IMR-90 (cell line): ENCODE results near the gene CDCA4. TPM values are rescaled to one million over a fixed set of nuclear protein-coding genes. Genes with fewer than 3 reads are reported as not detected.

Experiments used
- ATAC-seq: fragments of 200-7000 bp; cut with Tn5 transposase; 2 replicates; pipeline ENCODE4 v1.9.1; 2020; ENCODE audit warnings: low read depth, mild to moderate bottlenecking, moderate library complexity
- BruUV-seq: library from RNA; stranded (reverse); fragments of 400-500 nt; replicated peaks from 2 replicates; lab custom pipeline; 2021; lab: Mats Ljungman, UMichigan
- CTCF ChIA-PET: fragments of 300-600 bp; formaldehyde crosslinking; extraction: SDS; loops from one replicate; lab custom pipeline; 2021; ENCODE audit warnings: antibody characterized with exemption; lab: Yijun Ruan, JAX
- POLR2A ChIA-PET: fragments of 300-600 bp; sonication (Branson Sonifier 250); formaldehyde crosslinking; loops from one replicate; lab custom pipeline; 2022; ENCODE audit warnings: antibody characterized with exemption; ENCODE audit not compliant: unreplicated experiment; lab: Charles Lee
- DNase-seq: peaks from one replicate; pipeline ENCODE4 v3.0.0; 2013
- H2AFZ ChIP-seq: replicated peaks from 2 replicates; pipeline ENCODE3; 2013; ENCODE audit warnings: low read length, mild to moderate bottlenecking; ENCODE audit not compliant: poor library complexity
- H2AK5ac ChIP-seq: 2 replicates; pipeline ENCODE4 v1.6.1; 2013; ENCODE audit warnings: low read depth, low read length, inconsistent platforms
- H2AK9ac ChIP-seq: replicated peaks from 2 replicates; pipeline ENCODE3; 2013; ENCODE audit warnings: mild to moderate bottlenecking, low read depth, low read length, moderate library complexity; ENCODE audit not compliant: poor library complexity
- H2BK120ac ChIP-seq: 2 replicates; pipeline ENCODE4 v1.6.1; 2013; ENCODE audit warnings: low read depth, low read length, inconsistent platforms
- H2BK15ac ChIP-seq: 3 replicates; pipeline ENCODE4 v1.6.1; 2013; ENCODE audit warnings: low read depth, low read length, inconsistent platforms
- H2BK20ac ChIP-seq: 2 replicates; pipeline ENCODE4 v1.6.1; 2013; ENCODE audit warnings: low read depth, mild to moderate bottlenecking, inconsistent platforms, low read length, moderate library complexity
- H2BK5ac ChIP-seq: 2 replicates; pipeline ENCODE4 v1.6.1; 2013; ENCODE audit warnings: mild to moderate bottlenecking, low read depth, low read length, inconsistent platforms; ENCODE audit not compliant: poor library complexity, severe bottlenecking
- H3K14ac ChIP-seq: replicated peaks from 2 replicates; pipeline ENCODE4 v1.6.1; 2013; ENCODE audit warnings: low read depth, low read length, inconsistent platforms
- H3K18ac ChIP-seq: 2 replicates; pipeline ENCODE4 v1.6.1; 2013; ENCODE audit warnings: low read depth, low read length, control low read depth
- H3K23ac ChIP-seq: 2 replicates; pipeline ENCODE4 v1.6.1; 2013; ENCODE audit warnings: low read depth, low read length, inconsistent platforms
- H3K27ac ChIP-seq: 2 replicates; pipeline ENCODE4 v1.5.1; 2013; ENCODE audit warnings: mild to moderate bottlenecking, control low read depth, low read length; ENCODE audit not compliant: insufficient read depth
- H3K27me3 ChIP-seq: 2 replicates; pipeline ENCODE4 v1.6.1; 2013; ENCODE audit warnings: low read length; ENCODE audit not compliant: control insufficient read depth, insufficient read depth
- H3K36me3 ChIP-seq: 2 replicates; pipeline ENCODE4 v1.6.1; 2013; ENCODE audit warnings: low read length, mixed read lengths; ENCODE audit not compliant: control insufficient read depth, insufficient read depth
- H3K4ac ChIP-seq: 2 replicates; pipeline ENCODE4 v1.6.1; 2013; ENCODE audit warnings: low read depth, low read length, inconsistent platforms
- H3K4me1 ChIP-seq: 2 replicates; pipeline ENCODE4 v1.6.1; 2013; ENCODE audit warnings: low read length, mixed read lengths; ENCODE audit not compliant: control insufficient read depth, insufficient read depth
- H3K4me2 ChIP-seq: 2 replicates; pipeline ENCODE4 v1.6.1; 2013; ENCODE audit warnings: low read depth, mild to moderate bottlenecking, control low read depth, low read length, moderate library complexity
- H3K4me3 ChIP-seq: 2 replicates; pipeline ENCODE4 v1.5.1; 2013; ENCODE audit warnings: low read depth, mild to moderate bottlenecking, control low read depth, low read length, moderate library complexity; ENCODE audit not compliant: insufficient read depth
- H3K56ac ChIP-seq: 2 replicates; pipeline ENCODE4 v1.6.1; 2013; ENCODE audit warnings: low read length, inconsistent platforms; ENCODE audit not compliant: insufficient read depth; ENCODE audit errors: extremely low read depth
- H3K79me1 ChIP-seq, 2 experiments: 2 replicates each; pipeline ENCODE4 v1.6.1; 2013; ENCODE audit warnings: low read length in 2 of 2, inconsistent platforms in 1 of 2, low read depth in 1 of 2
- H3K9ac ChIP-seq: 2 replicates; pipeline ENCODE4 v1.6.1; 2013; ENCODE audit warnings: low read depth, low read length, control low read depth
- H3K9me1 ChIP-seq: 2 replicates; pipeline ENCODE4 v1.6.1; 2013; ENCODE audit warnings: low read length, inconsistent platforms; ENCODE audit not compliant: insufficient read depth
- H3K9me3 ChIP-seq: 2 replicates; pipeline ENCODE4 v1.6.1; 2013; ENCODE audit warnings: low read length; ENCODE audit not compliant: control insufficient read depth, insufficient read depth
- H4K20me1 ChIP-seq: 2 replicates; pipeline ENCODE4 v1.6.1; 2013; ENCODE audit warnings: low read length, inconsistent platforms; ENCODE audit not compliant: insufficient read depth
- H4K5ac ChIP-seq: 2 replicates; pipeline ENCODE4 v1.6.1; 2013; ENCODE audit warnings: mild to moderate bottlenecking, low read depth, low read length, control low read depth
- H4K8ac ChIP-seq, 2 experiments: 2 replicates each; pipeline ENCODE4 v1.6.1; 2013; ENCODE audit warnings: low read depth in 2 of 2, low read length in 2 of 2, control low read depth in 1 of 2, inconsistent platforms in 1 of 2
- H4K91ac ChIP-seq: 2 replicates; pipeline ENCODE4 v1.6.1; 2013; ENCODE audit warnings: low read depth, low read length, inconsistent platforms; ENCODE audit not compliant: insufficient read depth
- BHLHE40 ChIP-seq: fragments of 150-350 bp; IDR thresholded peaks from 2 replicates; pipeline ENCODE4 v1.6.1; 2016; ENCODE audit warnings: mild to moderate bottlenecking, low read depth, low read length
- CEBPB ChIP-seq: IDR thresholded peaks from 2 replicates; pipeline ENCODE4 v1.6.1; 2012; ENCODE audit warnings: low read depth, low read length, improper control_type of control experiment
- CHD1 ChIP-seq: IDR thresholded peaks from 2 replicates; pipeline ENCODE4 v1.6.1; 2012; ENCODE audit warnings: low read depth, low read length, improper control_type of control experiment
- ELK1 ChIP-seq: fragments of 150-350 bp; IDR thresholded peaks from 2 replicates; pipeline ENCODE4 v1.6.1; 2016; ENCODE audit warnings: low read depth, mild to moderate bottlenecking, low read length, moderate library complexity, borderline replicate concordance
- FOS ChIP-seq: fragments of 150-350 bp; IDR thresholded peaks from 2 replicates; pipeline ENCODE4 v1.6.1; 2016; ENCODE audit warnings: low read depth, low read length
- MAFK ChIP-seq: IDR thresholded peaks from 2 replicates; pipeline ENCODE4 v1.6.1; 2012; ENCODE audit warnings: low read depth, low read length, improper control_type of control experiment
- MAZ ChIP-seq: IDR thresholded peaks from 2 replicates; pipeline ENCODE4 v1.6.1; 2012; ENCODE audit warnings: low read depth, mild to moderate bottlenecking, low read length, improper control_type of control experiment, moderate library complexity, borderline replicate concordance
- MXI1 ChIP-seq: IDR thresholded peaks from 2 replicates; pipeline ENCODE4 v1.6.1; 2012; ENCODE audit warnings: low read depth, mild to moderate bottlenecking, low read length, moderate library complexity, borderline replicate concordance
- NFE2L2 ChIP-seq: fragments of 150-350 bp; IDR thresholded peaks from 2 replicates; pipeline ENCODE4 v1.6.1; 2016; ENCODE audit warnings: low read depth, mild to moderate bottlenecking, low read length
- POLR2A ChIP-seq: IDR thresholded peaks from 2 replicates; pipeline ENCODE4 v1.6.1; 2012; ENCODE audit warnings: mild to moderate bottlenecking, low read depth, low read length
- RAD21 ChIP-seq: IDR thresholded peaks from 2 replicates; pipeline ENCODE4 v1.6.1; 2012; ENCODE audit warnings: low read length, improper control_type of control experiment
- RCOR1 ChIP-seq: IDR thresholded peaks from 2 replicates; pipeline ENCODE4 v1.6.1; 2012; ENCODE audit warnings: mild to moderate bottlenecking, low read length, improper control_type of control experiment; ENCODE audit not compliant: insufficient replicate concordance
- RFX5 ChIP-seq: IDR thresholded peaks from 2 replicates; pipeline ENCODE4 v1.8.0; 2012; ENCODE audit warnings: low read depth, mild to moderate bottlenecking, low read length, moderate library complexity
- SMC3 ChIP-seq: fragments of 150-350 bp; IDR thresholded peaks from 2 replicates; pipeline ENCODE4 v1.6.1; 2016; ENCODE audit warnings: low read depth, mild to moderate bottlenecking, antibody characterized with exemption, low read length, moderate library complexity
- USF2 ChIP-seq: fragments of 150-350 bp; IDR thresholded peaks from 2 replicates; pipeline ENCODE4 v1.6.1; 2017; ENCODE audit warnings: mild to moderate bottlenecking, antibody characterized with exemption, low read length, low read depth
- WGBS, 2 experiments: methylation state at CpG; one replicate each; pipeline versions ENCODE4 v1.1.5 to v1.1.7; 2013; ENCODE audit warnings: missing lambda C conversion rate in 2 of 2; ENCODE audit not compliant: insufficient read length in 1 of 2; ENCODE audit errors: extremely low coverage in 2 of 2; 5-methylcytosine and 5-hydroxymethylcytosine counted together
- dilution Hi-C: fragments of 300-500 bp; cut with HindIII; formaldehyde crosslinking; loops from one replicate; pipeline ENCODE4 v1.14.3; 2018; ENCODE audit warnings: low sequenced_read_pairs; ENCODE audit not compliant: unreplicated experiment
- in situ Hi-C: fragments of 300-500 bp; cut with MboI; formaldehyde crosslinking; loops from 3 replicates; pipeline ENCODE4 v1.14.3; 2019; ENCODE audit warnings: low sequenced_read_pairs, inconsistent platforms, mixed read lengths
- intact Hi-C: fragments of 100-400 bp; cut with micrococcal nuclease; formaldehyde crosslinking; loops from 2 replicates; pipeline ENCODE4 v1.10.0; 2022
- polyA plus RNA-seq, 3 experiments: library from polyadenylated mRNA; depleted of rRNA; stranded (reverse); fragments of >200 nt; gene quantifications; 2 replicates each; pipeline ENCODE4 v1.2.3, GENCODE V29; 2012; ENCODE audit warnings: low replicate concordance in 1 of 3
- total RNA-seq: library from RNA; depleted of rRNA; stranded (reverse); fragments of >200 nt; gene quantifications from 2 replicates; pipeline ENCODE4 v1.2.3, GENCODE V29; 2012
- TF ChIP-seq, protein P1 (sequence below): conservative IDR thresholded peaks from 2 replicates; pipeline ENCODE4 v1.5.1; 2012; ENCODE audit warnings: mild to moderate bottlenecking, low read depth, low read length, improper control_type of control experiment

The CDCA4 gene
- total and polyA plus RNA-seq, 2 of the 4 experiments (the other 2 are of a cell fraction) = 17.7 to 18.6 TPM

GRCh38 chr14:104991896-104992230, 29.0 kb downstream of the CDCA4 start:
- no TSS peak for BruUV-seq
- no peaks in the 10 kb centered on the region for H3K4me1 ChIP-seq
- H3K27me3 ChIP-seq = no peaks in the 10 kb centered on the region
- no peak overlapping the region for H3K23ac ChIP-seq
- H3K9me3 ChIP-seq = no peaks in the 10 kb centered on the region
- no peak overlapping the region for H3K27ac ChIP-seq
- H3K4me3 ChIP-seq = no peak overlapping the region
- no peak overlapping the region for H3K56ac ChIP-seq
- H2AK9ac ChIP-seq = no peak overlapping the region
- H2BK120ac ChIP-seq = no peak overlapping the region
- no peak overlapping the region for H2AK5ac ChIP-seq
- H2BK5ac ChIP-seq = no peak overlapping the region
- no peak overlapping the region for H3K9ac ChIP-seq
- DNase-seq (no peak), ATAC-seq (no peak)
- no peak overlapping the region for H3K4me2 ChIP-seq
- 98% methylated on average over 30 of the region's 34 CpGs; no CpG with 5 or more reads in 1 of the 2 experiments for WGBS, 2 experiments
- H2AFZ ChIP-seq = no peak overlapping the region
- no peak overlapping the region for H3K18ac ChIP-seq
- intact Hi-C loops = no loop called here
- no peak overlapping the region for H2BK20ac ChIP-seq
- H4K8ac ChIP-seq = no peak overlapping the region
- no peak overlapping the region for H2BK15ac ChIP-seq
- H4K20me1 ChIP-seq = no peaks in the 10 kb centered on the region
- no peak overlapping the region for H3K4ac ChIP-seq
- in situ Hi-C loops = no loop called here
- dilution Hi-C loops = no loop called here
- CTCF ChIA-PET = no interaction called here
- POLR2A ChIA-PET = no interaction called here
- H3K36me3 ChIP-seq = peaks cover 10% of the 10 kb centered on the region; the same call in 1 of the 2 replicates
- H3K79me1 ChIP-seq = peaks cover 0 to 3% of the 10 kb centered on the region in 2 experiments; a peak in 1 of 4 replicates
- H3K14ac ChIP-seq = no peak overlapping the region
- H4K5ac ChIP-seq = no peak overlapping the region
- no peak overlapping the region for H4K91ac ChIP-seq
- TF ChIP-seq RFX5 (no peak), RCOR1 (no peak), SMC3 (no peak), MAZ (no peak), ELK1 (no peak), CHD1 (no peak), BHLHE40 (no peak), USF2 (no peak), RAD21 (no peak), POLR2A (no peak), FOS (no peak), CEBPB (no peak), MXI1 (no peak), MAFK (no peak), NFE2L2 (no peak)
- TF ChIP-seq, protein P1, sequence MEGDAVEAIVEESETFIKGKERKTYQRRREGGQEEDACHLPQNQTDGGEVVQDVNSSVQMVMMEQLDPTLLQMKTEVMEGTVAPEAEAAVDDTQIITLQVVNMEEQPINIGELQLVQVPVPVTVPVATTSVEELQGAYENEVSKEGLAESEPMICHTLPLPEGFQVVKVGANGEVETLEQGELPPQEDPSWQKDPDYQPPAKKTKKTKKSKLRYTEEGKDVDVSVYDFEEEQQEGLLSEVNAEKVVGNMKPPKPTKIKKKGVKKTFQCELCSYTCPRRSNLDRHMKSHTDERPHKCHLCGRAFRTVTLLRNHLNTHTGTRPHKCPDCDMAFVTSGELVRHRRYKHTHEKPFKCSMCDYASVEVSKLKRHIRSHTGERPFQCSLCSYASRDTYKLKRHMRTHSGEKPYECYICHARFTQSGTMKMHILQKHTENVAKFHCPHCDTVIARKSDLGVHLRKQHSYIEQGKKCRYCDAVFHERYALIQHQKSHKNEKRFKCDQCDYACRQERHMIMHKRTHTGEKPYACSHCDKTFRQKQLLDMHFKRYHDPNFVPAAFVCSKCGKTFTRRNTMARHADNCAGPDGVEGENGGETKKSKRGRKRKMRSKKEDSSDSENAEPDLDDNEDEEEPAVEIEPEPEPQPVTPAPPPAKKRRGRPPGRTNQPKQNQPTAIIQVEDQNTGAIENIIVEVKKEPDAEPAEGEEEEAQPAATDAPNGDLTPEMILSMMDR = no peak
- H3K9me1 ChIP-seq = 0 out of 2 replicates have a peak, but pooled peaks cover 2% of the 10 kb centered on the region
